Skeletal muscle tissue (tissue), 4 donors: Measurements from ENCODE around the gene UBAP1. TPM values are rescaled to one million over a fixed set of nuclear protein-coding genes. Genes with fewer than 3 reads are reported as not detected.
"Not testable (repeated sequence)": the region's sequence is repeated elsewhere in the genome, so short reads cannot be mapped to it uniquely, and the experiment has no call there.

ENCODE experiments used
- H3K27ac ChIP-seq: one replicate; pipeline ENCODE4 v1.7.0; 2013; ENCODE audit warnings: mild to moderate bottlenecking, low read depth, low read length, inconsistent platforms
- H3K27me3 ChIP-seq, 3 donors: one replicate each; pipeline ENCODE4 v1.7.0; 2013; ENCODE audit warnings: low read length in 3 of 3; ENCODE audit not compliant: control insufficient read depth in 3 of 3, insufficient read depth in 3 of 3
- H3K36me3 ChIP-seq, 3 donors: one replicate each; pipeline ENCODE4 v1.7.0; 2013; ENCODE audit warnings: low read length in 3 of 3; ENCODE audit not compliant: control insufficient read depth in 3 of 3, insufficient read depth in 3 of 3
- H3K4me1 ChIP-seq, 3 donors: one replicate each; pipeline ENCODE4 v1.7.0; 2013; ENCODE audit warnings: low read length in 3 of 3, mild to moderate bottlenecking in 3 of 3; ENCODE audit not compliant: control insufficient read depth in 3 of 3, insufficient read depth in 3 of 3
- H3K4me3 ChIP-seq, 3 donors: one replicate each; pipeline ENCODE4 v1.7.0; 2013; ENCODE audit warnings: low read length in 3 of 3
- H3K9ac ChIP-seq, 3 donors: one replicate each; pipeline ENCODE4 v1.7.0; 2013; ENCODE audit warnings: low read length in 3 of 3, mild to moderate bottlenecking in 3 of 3, moderate library complexity in 2 of 3, low read depth in 1 of 3
- H3K9me3 ChIP-seq, 3 donors: one replicate each; pipeline ENCODE4 v1.7.0; 2013; ENCODE audit warnings: low read length in 3 of 3; ENCODE audit not compliant: control insufficient read depth in 3 of 3
- total RNA-seq: library from RNA; depleted of rRNA; stranded (reverse); fragments of >200 nt; gene quantifications from one replicate; pipeline ENCODE4 v1.2.3, GENCODE V29; 2014
- donor health status: Osteomylitis.

UBAP1 gene
- total RNA-seq, 1 donor from 2014 or later, result 21.4 TPM

DNA sequence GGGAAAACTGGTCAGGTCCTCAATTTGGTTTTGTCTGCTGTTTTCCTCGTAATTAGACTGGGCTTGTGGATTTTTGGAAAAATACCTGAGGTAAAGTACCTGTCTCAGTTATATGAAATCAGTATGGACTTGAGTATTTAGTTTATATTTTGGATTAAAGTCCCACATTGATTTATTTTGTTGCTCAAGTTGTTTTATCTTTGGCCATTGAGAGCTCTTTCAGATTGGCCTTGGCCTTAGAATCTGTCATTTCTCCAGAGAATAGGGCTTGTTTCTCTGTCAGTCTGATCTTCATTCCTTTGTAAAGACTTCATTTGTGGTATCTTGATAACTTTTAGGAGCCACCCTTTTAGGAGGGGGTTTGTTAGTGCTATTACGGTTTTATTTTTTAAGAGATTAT is 21.2 kb downstream of the UBAP1 start:
- no peak overlapping the region for H3K27ac ChIP-seq
- H3K36me3 ChIP-seq, result peaks cover 2 to 6% (median 3%) of the 10 kb centered on the region in 3 donors
- H3K27me3 ChIP-seq, result no peaks in the 10 kb centered on the region
- H3K4me3 ChIP-seq, result no peak overlapping the region
- no peak overlapping the region for H3K9ac ChIP-seq
- no peaks in the 10 kb centered on the region for H3K9me3 ChIP-seq
- H3K4me1 ChIP-seq, result peaks cover 9 to 25% (median 12%) of the 10 kb centered on the region in 3 donors

DNA sequence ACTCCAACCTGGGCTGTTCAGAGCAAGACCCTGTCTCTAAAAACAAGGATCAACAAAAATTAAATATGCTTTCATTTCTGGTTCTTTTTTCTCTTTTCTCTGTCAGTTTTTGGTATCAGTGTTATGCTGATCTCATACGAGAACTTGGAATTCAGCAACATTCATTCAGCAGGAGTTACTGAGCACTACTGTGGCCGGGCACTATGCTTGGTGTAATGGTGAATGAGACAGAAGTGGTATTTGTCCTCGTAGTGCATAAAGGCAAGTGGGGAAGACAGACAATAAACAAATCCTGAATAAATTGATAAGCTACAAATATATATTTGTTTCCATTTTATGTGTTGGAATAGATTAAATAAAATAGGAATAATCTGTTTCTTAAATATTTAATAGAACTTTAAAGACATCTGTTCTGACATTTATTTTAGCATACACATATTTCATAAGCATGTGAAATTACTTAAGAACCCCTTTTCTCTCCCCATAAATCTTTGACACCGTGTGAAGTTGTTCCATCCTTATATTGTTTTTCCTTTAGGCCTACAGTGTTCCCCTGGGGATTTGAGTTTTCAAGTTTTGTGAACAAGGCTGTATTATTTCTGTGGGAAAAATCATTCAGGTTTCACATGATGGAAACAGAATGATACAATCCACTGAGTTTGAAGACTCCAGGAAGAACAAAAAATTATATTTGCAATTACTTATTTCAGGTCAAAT is 24.6 kb downstream of the UBAP1 start:
- Histone ChIP-seq H3K4me3 (no peak overlapping the region), H3K27me3 (no peaks in the 10 kb centered on the region), H3K4me1 (peaks cover 4 to 17% (median 12%) of the 10 kb centered on the region in 3 donors), H3K36me3 (peaks cover 0 to 6% (median 0%) of the 10 kb centered on the region in 3 donors), H3K9ac (no peak overlapping the region), H3K27ac (no peak overlapping the region), H3K9me3 (no peaks in the 10 kb centered on the region)

DNA sequence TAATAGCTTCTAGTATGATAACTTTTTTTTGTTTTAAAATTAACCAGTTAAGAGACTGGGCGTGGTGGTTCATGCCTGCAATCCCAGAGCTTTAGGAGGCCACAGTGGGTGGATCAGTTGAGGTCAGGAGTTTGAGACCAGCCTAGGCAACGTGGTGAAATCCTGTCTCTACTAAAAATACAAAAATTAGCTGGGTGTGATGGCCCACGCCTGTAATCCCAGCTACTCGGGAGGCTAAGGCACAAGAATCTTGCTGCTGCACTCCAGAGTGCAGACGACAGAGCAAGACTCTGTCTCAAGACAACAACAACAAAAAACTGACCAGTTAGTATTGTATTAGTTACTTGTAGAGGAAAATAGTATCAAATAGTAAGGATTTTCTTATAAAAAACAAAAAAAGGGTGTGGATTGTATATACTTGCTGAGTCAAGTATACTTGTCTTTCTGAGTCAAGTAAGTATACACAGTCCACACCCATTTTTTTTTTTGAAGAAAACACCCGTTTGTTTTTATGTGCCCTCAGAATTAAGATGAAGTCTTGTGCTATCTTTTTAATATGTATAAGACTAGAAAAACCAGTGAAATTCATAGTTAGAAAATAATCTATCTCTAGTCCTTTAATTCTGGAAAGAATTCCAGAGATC is 25.3 kb downstream of the UBAP1 start:
- peaks cover 4 to 17% (median 12%) of the 10 kb centered on the region in 3 donors for H3K4me1 ChIP-seq
- no peak overlapping the region for H3K27ac ChIP-seq

DNA sequence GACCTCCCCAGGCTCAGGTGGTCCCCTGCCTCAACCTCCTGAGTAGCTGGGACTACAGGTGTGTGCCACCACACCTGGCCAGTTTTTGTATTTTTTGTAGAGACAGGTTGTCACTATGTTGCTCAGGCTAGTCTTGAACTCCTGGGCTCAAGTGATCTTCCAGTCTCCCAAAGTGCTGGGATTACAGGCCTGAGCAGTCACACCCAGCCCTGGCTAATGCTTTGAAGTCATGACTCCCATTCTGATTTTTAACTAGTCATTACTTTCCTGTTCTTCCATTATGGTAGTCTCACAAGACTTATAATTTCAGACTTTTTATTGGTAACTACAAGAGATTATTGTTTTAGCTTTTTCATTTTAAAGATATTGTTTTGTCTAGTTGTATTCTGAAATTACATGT is 26.3 kb downstream of the UBAP1 start:
- H3K9me3 ChIP-seq, result no peaks in the 10 kb centered on the region
- no peaks in the 10 kb centered on the region for H3K27me3 ChIP-seq
- peaks cover 0 to 6% (median 0%) of the 10 kb centered on the region in 3 donors for H3K36me3 ChIP-seq
- H3K9ac ChIP-seq, result no peak overlapping the region
- H3K4me3 ChIP-seq, result no peak overlapping the region
- H3K27ac ChIP-seq, result no peak overlapping the region
- H3K4me1 ChIP-seq, result peaks cover 4 to 17% (median 12%) of the 10 kb centered on the region in 3 donors

More for the DNA sequence above, 25.3 kb downstream of the UBAP1 start:
- no peak overlapping the region for H3K4me3 ChIP-seq
- no peaks in the 10 kb centered on the region for H3K9me3 ChIP-seq
- H3K9ac ChIP-seq, result no peak overlapping the region
- no peaks in the 10 kb centered on the region for H3K27me3 ChIP-seq
- peaks cover 0 to 6% (median 0%) of the 10 kb centered on the region in 3 donors for H3K36me3 ChIP-seq

DNA sequence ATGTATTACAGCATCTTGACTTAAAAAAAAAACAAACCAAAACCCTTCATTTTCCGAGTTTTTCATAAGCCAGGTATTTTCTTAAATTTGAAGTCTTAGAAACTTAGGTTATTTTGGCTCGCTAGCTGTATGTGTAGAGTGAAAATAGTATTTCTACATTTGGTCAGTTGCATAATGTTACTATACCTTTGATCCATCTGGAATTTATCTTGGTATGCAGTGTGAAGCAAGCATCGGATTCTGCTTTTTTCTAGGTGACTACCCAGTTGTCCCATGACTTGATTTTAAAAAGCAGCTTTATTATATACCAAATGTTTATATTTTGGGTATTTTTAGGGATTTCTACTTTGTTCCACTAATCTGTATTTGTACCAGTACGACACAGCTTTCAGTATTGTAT is 27.7 kb downstream of the UBAP1 start:
- Histone ChIP-seq H3K9ac (no peak overlapping the region), H3K4me3 (no peak overlapping the region), H3K4me1 (peaks cover 4 to 14% (median 12%) of the 10 kb centered on the region in 3 donors), H3K27ac (no peak overlapping the region), H3K36me3 (peaks cover 0 to 1% (median 0%) of the 10 kb centered on the region in 3 donors), H3K27me3 (no peaks in the 10 kb centered on the region), H3K9me3 (no peaks in the 10 kb centered on the region)

DNA sequence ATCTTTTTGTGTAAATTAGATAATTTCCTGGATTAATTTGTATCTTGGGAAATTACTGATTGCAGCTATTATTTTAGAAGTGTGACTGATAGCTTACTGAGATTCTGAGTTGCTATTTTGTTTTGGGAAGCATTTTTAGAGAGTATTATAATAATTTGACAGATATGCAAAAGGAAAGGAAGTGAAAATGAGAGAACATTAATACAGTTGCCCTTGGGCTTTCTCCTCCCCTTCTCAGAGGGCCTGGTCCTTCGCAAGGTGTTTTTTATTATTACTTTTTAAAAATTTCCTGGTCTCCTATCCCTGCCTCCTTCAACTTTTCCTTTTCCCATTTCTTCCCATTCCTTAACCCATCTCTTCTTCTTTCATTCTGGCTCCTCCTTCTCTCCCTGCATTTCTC is 32.6 kb downstream of the UBAP1 start:
- H3K9me3 ChIP-seq, result no peaks in the 10 kb centered on the region
- no peaks in the 10 kb centered on the region for H3K27me3 ChIP-seq
- H3K9ac ChIP-seq, result no peak overlapping the region
- no peaks in the 10 kb centered on the region for H3K4me1 ChIP-seq
- H3K36me3 ChIP-seq, result no peaks in the 10 kb centered on the region
- H3K27ac ChIP-seq, result no peak overlapping the region
- H3K4me3 ChIP-seq, result no peak overlapping the region

DNA sequence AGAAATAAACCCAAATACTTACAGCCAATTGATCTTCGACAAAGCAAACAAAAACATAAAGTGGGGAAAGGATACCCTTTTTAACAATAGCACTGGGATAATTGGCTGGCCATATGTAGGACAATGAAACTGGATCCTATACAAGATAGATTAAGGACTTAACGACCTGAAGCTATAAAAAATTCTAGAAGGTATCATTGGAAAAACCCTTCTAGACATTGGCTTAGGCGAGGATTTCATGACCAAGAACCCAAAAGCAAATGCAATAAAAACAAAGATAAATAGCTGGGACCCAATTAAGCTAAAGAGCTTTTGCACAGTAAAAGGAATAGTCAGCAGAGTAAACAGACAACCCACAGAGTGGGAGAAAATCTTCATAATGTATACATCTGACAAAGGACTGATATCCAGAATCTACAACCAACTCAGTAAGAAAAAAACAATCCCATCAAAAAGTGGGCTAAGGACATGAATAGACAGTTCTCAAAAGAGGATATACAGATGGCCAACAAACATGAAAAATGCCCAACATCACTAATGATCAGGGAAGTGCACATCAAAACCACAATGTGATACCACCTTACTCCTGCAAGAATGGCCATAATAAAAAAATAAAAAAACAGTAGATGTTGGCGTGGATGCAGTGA is 35.6 kb downstream of the UBAP1 start:
- H3K27me3 ChIP-seq, H3K27ac ChIP-seq, H3K36me3 ChIP-seq, H3K9me3 ChIP-seq, H3K9ac ChIP-seq, H3K4me1 ChIP-seq, H3K4me3 ChIP-seq: not testable (repeated sequence)

DNA sequence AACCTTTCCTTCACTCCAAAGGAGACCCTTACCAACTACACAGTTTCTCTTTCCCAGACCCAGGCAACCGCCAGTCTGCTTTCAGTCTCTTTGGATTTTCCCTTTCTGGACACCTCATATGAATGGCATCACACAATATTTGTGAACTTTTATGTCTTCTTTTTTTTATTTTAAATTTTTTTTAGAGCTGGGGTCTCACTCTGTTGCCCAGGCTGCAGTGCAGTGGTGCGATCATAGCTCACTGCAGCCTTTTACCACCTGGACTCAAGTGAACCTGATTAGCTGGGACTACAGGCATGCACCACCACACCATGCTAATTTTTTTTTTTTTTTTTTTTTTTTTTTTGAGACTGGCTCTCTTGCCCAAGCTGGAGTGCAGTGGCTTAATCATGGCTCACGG is 37.5 kb downstream of the UBAP1 start:
- H3K27ac ChIP-seq, result no peak overlapping the region
- H3K4me1 ChIP-seq, result peaks cover 0 to 9% (median 5%) of the 10 kb centered on the region in 3 donors
- H3K4me3 ChIP-seq, result no peak overlapping the region
- no peaks in the 10 kb centered on the region for H3K36me3 ChIP-seq
- no peaks in the 10 kb centered on the region for H3K9me3 ChIP-seq
- H3K9ac ChIP-seq, result no peak overlapping the region
- no peaks in the 10 kb centered on the region for H3K27me3 ChIP-seq

DNA sequence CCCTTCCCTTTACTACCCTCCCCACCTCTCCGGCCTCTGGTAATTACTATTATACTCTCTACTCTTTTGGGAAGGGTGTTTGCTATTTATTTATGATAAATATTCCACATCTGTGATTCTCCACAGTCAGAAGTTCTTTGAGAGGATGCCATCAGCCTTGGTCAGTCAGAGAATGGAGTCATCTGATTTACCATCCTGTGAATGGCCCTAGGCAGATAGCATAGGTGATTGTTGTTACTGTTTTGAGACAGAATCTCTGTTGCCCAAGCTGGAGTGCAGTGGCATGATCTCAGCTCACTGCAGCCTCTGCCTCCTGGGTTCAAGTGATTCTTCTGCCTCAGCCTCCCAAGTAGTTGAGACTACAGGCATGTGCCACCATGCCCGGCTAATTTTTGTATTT is 38.2 kb downstream of the UBAP1 start:
- not testable (repeated sequence) for H3K27ac ChIP-seq, H3K4me3 ChIP-seq, H3K9ac ChIP-seq, H3K9me3 ChIP-seq, H3K4me1 ChIP-seq, H3K36me3 ChIP-seq, H3K27me3 ChIP-seq

DNA sequence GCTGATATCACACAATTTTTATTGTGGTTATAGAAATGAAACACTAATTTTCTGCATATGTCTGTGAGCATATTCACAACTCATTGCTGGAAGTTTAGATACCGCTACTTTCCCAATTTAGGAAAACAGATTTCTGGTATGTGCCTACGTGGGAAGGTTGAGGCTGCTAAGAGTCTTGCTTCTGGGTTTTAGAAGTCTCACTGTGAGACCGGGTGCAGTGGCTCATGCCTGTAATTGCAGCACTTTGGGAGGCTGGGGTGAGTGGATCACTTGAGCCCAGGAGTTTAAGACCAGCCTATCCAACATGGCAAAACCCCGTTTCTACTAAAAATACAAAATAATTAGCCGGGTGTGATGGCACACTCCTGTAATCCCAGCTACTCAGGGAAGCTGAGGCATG is 39.6 kb downstream of the UBAP1 start:
- H3K9me3 ChIP-seq, result no peaks in the 10 kb centered on the region
- no peak overlapping the region for H3K27ac ChIP-seq
- no peak overlapping the region for H3K9ac ChIP-seq
- no peak overlapping the region for H3K4me3 ChIP-seq
- H3K27me3 ChIP-seq, result no peaks in the 10 kb centered on the region
- H3K36me3 ChIP-seq, result peaks cover 0 to 2% (median 0%) of the 10 kb centered on the region in 3 donors
- peaks cover 0 to 9% (median 5%) of the 10 kb centered on the region in 3 donors for H3K4me1 ChIP-seq
